ENCODE results near the gene RSPH4A. TPM values are rescaled to one million over a fixed set of nuclear protein-coding genes. Genes with fewer than 3 reads are reported as not detected.

RSPH4A gene
- total and polyA plus RNA-seq, 2 of the 4 experiments (the other 2 are of a cell fraction): under 0.01 to 0.19 TPM

- no peak overlapping the region for H2AK5ac ChIP-seq (ENCODE audit: low read depth, low read length)
- H2BK15ac ChIP-seq (ENCODE audit: low read depth, low read length): no peak overlapping the region
- DNase-seq (peak; percentile 42), ATAC-seq (ENCODE audit: low read depth) (peak; percentile 51; the same call in 1 of the 2 replicates)
- no peak overlapping the region for H4K91ac ChIP-seq (ENCODE audit: insufficient read depth, low read depth, low read length)
- no peak overlapping the region for H4K5ac ChIP-seq (ENCODE audit: low read depth, low read length)
- H3K56ac ChIP-seq (ENCODE audit: extremely low read depth, insufficient read depth, low read length): no peak overlapping the region
- no peak overlapping the region for H2AFZ ChIP-seq (replicated peaks; ENCODE audit: low read length, poor library complexity)
- H3K4me1 ChIP-seq (ENCODE audit: control insufficient read depth, insufficient read depth, low read length): no peaks in the 10 kb centered on the region
- H3K36me3 ChIP-seq (ENCODE audit: control insufficient read depth, insufficient read depth, low read length): peaks cover 12% of the 10 kb centered on the region
- dilution Hi-C loops (cut with HindIII; ENCODE audit: low sequenced_read_pairs, unreplicated experiment): no loop called here
- H3K4me3 ChIP-seq (ENCODE audit: insufficient read depth, low read depth, low read length): no peak overlapping the region
- POLR2A ChIA-PET (ENCODE audit: unreplicated experiment): no interaction called here
- intact Hi-C loops (cut with micrococcal nuclease): no loop called here
- TF ChIP-seq FOS (IDR thresholded peaks at IDR 0.05; ENCODE audit: low read depth, low read length) (no peak), CTCF (conservative IDR thresholded peaks at IDR 0.05; ENCODE audit: low read depth, low read length) (no peak), POLR2A (IDR thresholded peaks at IDR 0.05; ENCODE audit: low read depth, low read length) (no peak), ELK1 (IDR thresholded peaks at IDR 0.05; ENCODE audit: borderline replicate concordance, low read depth, low read length) (no peak), CEBPB (IDR thresholded peaks at IDR 0.05; ENCODE audit: low read depth, low read length) (no peak), RAD21 (IDR thresholded peaks at IDR 0.05; ENCODE audit: low read length) (no peak), CHD1 (IDR thresholded peaks at IDR 0.05; ENCODE audit: low read depth, low read length) (no peak), MXI1 (IDR thresholded peaks at IDR 0.05; ENCODE audit: borderline replicate concordance, low read depth, low read length) (no peak), MAFK (IDR thresholded peaks at IDR 0.05; ENCODE audit: low read depth, low read length) (no peak), RCOR1 (IDR thresholded peaks at IDR 0.05; ENCODE audit: insufficient replicate concordance, low read length) (no peak), NFE2L2 (IDR thresholded peaks at IDR 0.05; ENCODE audit: low read depth, low read length) (no peak), BHLHE40 (IDR thresholded peaks at IDR 0.05; ENCODE audit: low read depth, low read length) (no peak)
- H3K9ac ChIP-seq (ENCODE audit: low read depth, low read length): no peak overlapping the region
- no peaks in the 10 kb centered on the region for H3K27me3 ChIP-seq (ENCODE audit: control insufficient read depth, insufficient read depth, low read length)
- no TSS peak for BruUV-seq (replicated peaks)
- no peaks in the 10 kb centered on the region for H3K79me1 ChIP-seq (ENCODE audit: low read depth in 1 of 2, low read length in 2 of 2)
- no peak overlapping the region for H2AK9ac ChIP-seq (replicated peaks; ENCODE audit: low read depth, low read length, poor library complexity)
- no peak overlapping the region for H4K8ac ChIP-seq (ENCODE audit: low read depth in 2 of 2, low read length in 2 of 2)
- H3K18ac ChIP-seq (ENCODE audit: low read depth, low read length): no peak overlapping the region
- H3K27ac ChIP-seq (ENCODE audit: insufficient read depth, low read length): no peak overlapping the region
- WGBS, 2 experiments (ENCODE audit: extremely low coverage in 2 of 2, insufficient read length in 1 of 2): no CpG with 5 or more reads among the region's 4 CpGs
- H2BK120ac ChIP-seq (ENCODE audit: low read depth, low read length): no peak overlapping the region
- H2BK5ac ChIP-seq (ENCODE audit: low read depth, low read length, poor library complexity, severe bottlenecking): no peak overlapping the region
- no peaks in the 10 kb centered on the region for H4K20me1 ChIP-seq (ENCODE audit: insufficient read depth, low read length)
- no peak overlapping the region for H3K14ac ChIP-seq (replicated peaks; ENCODE audit: low read depth, low read length)
- no peaks in the 10 kb centered on the region for H3K9me3 ChIP-seq (ENCODE audit: control insufficient read depth, insufficient read depth, low read length)
- no peaks in the 10 kb centered on the region for H3K9me1 ChIP-seq (ENCODE audit: insufficient read depth, low read length)
- in situ Hi-C loops (cut with MboI; ENCODE audit: low sequenced_read_pairs): no loop called here
- CTCF ChIA-PET: no interaction called here
- H3K4ac ChIP-seq (ENCODE audit: low read depth, low read length): no peak overlapping the region
- H3K4me2 ChIP-seq (ENCODE audit: low read depth, low read length): no peak overlapping the region
- no peak overlapping the region for H2BK20ac ChIP-seq (ENCODE audit: low read depth, low read length)
- no peak overlapping the region for H3K23ac ChIP-seq (ENCODE audit: low read depth, low read length)
Measured at GRCh38 chr6:116596815-116597214, 19.5 kb upstream of the RSPH4A start.

All from IMR-90 (cell line).